Right ventricle myocardium superior (tissue), 1 donor: ENCODE data around the gene CD52. TPM values are rescaled to one million over a fixed set of nuclear protein-coding genes. Genes with fewer than 3 reads are reported as not detected.
"Not testable (repeated sequence)": the region's sequence is repeated elsewhere in the genome, so short reads cannot be mapped to it uniquely, and the experiment has no call there.

Experiments
- ATAC-seq: fragments of 200-7000 bp; cut with Tn5 transposase; one replicate; pipeline ENCODE4 v1.9.1; 2020; ENCODE audit warnings: mild to moderate bottlenecking; ENCODE audit not compliant: poor library complexity
- DNase-seq: peaks from one replicate; pipeline ENCODE4 v3.0.0-alpha.2; 2020
- intact Hi-C: fragments of 100-400 bp; cut with DNase I; formaldehyde crosslinking; loops from one replicate; pipeline ENCODE4 v1.11.2; 2022
- total RNA-seq: library from RNA; stranded (reverse); fragmentation: NEBNext Ultra II Directional; extraction: Animal tissue kit (Norgen Biotek cat#: 25700); gene quantifications from one replicate; pipeline ENCODE4 v1.2.1, GENCODE V29; 2021
- donor health status: DM: no; HTN: yes; CAD: no; lungs with severe emphysema.

CD52 gene
- total RNA-seq, 1 donor from 2014 or later, result 4.4 TPM

DNA sequence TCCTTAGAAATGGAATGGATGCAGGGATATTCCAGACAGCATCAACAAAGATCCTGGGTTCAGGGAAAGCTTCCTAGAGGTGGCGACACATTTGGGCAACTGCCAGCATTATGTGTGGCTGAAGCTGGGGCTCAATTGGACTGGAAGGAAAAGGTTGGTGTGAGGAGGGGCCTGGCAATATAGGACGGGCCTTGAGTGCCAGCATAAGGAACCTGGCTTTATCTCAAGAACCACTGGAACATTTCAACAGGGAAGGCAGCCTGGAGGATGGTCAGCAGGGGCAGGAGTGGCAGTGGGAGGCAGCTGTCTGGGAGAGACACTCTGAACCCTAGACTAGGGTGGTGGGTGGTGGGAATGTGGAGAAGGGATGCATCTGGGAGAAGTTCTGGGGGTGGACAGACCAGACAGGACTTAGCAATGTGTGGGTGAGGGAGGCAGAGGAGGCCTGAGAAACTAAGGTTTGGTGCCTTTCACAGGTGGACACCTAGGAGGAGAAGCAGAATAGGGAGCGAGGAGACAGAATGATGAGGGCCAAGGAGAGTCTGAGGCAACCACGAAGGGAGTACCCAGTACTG lies 34.4 kb upstream of the CD52 start:
- DNase-seq (no peak), ATAC-seq (no peak)
- intact Hi-C loops, result loop anchor here (10.0 kb wide), 1 partner anchor 81 kb away; no protein-coding TSS in a partner anchor

DNA sequence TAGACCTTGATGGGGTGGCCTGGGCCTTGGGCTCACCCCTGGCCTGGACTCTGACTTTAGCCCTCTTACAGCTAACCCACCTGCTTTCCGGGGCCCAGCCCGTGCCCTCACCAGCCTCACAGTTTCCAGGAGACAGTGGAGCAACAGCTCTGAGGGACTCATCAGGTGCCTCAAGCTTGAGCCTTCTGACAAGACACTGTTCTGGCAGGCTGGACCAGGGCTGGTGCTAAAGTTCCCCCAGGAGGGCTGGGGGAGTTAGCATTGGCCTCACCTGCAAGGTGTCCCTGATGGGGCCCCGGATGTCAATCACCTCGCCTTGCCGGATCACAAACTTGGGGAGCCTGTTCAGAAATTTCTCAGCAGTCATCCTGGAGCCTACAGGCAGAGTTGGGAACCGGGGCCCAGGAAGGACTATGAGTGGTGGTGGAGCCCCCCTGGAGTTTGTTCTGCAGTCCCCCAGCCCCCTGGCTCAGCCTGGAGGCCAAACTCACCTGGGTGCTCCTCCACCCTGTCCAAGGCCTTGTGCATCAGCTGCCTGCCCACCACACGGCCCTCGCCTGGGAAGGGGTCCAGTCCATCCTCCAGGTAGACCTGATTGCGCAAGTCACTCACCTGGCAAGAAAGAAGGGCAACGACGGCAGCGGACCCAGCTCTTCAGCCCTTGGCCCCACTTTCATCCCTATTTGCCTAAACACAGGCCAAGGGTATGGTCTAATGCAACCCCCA lies 33.7 kb upstream of the CD52 start:
- intact Hi-C loops, result loop anchor here (10.0 kb wide), 1 partner anchor 81 kb away; no protein-coding TSS in a partner anchor
- DNase-seq (no peak), ATAC-seq (no peak)

DNA sequence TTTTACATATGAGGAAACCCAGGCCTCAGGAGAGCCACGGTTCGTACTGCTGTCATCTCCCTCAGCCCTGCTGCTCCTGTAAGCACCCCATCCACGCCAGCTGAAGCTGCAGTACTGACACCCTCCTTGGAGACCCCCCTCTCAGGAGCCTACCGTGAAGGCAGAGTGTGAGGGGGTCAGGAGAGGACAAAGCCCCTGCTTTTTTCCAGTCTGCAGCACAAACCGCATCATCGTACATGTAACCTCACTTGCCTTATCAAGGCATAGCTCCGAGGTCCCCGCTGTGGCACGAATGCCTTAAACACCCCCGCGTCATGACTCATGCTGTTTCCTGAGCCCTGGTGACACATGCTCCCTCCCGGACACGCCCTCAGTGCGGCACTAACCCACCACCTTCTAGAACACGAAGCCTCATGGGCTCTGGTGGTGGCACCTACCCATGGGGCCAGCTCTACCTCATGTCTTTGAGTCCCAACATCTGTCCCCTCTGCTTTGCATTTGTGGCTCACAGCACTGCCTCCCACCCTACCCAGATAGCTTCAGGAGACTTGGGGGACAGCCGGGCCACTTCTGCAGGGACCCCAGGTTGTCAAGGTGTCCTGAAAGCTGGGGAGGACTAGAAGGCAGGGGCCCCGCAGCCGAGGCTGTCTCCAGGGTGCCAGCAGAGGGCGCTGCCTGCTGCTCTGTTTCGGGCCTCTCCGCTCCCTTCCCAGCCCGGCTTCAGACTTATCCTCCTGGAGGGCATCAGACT lies 33.0 kb upstream of the CD52 start:
- ATAC-seq, result peak; percentile 34
- DNase-seq, result peak; percentile 81
- intact Hi-C loops, result loop anchor here (10.0 kb wide), 1 partner anchor 80 kb away; no protein-coding TSS in a partner anchor

DNA sequence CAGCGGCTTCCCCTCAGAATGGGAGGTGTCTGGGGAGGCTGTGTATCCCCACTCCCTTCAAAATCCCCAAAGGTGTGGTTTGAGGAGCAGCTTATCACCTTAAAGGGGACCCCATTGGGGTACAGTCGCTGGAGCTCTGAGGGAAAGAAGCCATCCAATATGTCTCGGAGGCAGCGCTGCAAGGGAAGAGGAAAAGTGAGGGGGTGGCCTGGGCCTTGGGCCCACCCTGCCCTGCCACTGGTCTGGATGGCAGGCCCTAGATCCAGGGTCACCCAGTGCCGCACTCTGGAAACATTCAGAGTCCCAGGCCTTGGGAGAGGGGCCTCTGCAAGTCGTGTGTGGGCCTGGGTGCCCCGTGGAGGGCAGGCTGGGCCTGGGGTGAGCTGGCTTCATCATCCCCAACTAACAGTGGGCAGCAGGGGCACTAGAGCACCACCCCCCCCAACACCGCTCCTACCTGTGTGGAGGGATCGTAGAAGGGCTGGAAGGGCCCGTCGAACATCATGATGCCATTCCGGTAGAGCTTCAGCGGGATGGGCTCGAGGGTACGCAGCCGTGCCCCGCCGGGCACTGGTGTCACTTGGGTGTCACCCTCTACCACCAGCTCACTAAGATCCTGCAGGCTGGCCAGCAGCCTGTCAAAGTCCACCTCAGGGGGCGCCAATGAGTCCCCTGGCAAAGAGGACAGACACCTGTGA lies 32.2 kb upstream of the CD52 start:
- DNase-seq, result peak; percentile 61
- intact Hi-C loops, result loop anchor here (10.0 kb wide), 1 partner anchor 79 kb away; no protein-coding TSS in a partner anchor
- ATAC-seq, result no peak

DNA sequence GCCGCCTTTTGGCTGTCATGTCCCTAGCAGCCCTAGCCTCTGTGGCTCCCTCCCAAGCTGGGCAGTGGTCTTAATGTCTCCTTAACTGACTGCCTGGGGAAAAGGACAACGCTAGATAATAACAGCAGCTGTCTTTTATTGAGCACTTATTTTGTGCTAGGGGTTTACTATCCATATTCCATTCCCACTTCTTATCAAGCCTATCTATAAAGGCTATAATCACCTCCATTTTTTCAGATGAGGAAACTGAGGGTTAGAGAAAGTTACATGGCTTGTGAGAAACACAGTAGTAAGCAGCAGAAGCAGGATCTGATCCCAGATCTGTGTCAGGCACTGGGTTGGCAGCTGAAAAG lies 31.7 kb upstream of the CD52 start:
- DNase-seq, result no peak
- intact Hi-C loops, result loop anchor here (10.0 kb wide), 1 partner anchor 79 kb away; no protein-coding TSS in a partner anchor
- no peak for ATAC-seq

DNA sequence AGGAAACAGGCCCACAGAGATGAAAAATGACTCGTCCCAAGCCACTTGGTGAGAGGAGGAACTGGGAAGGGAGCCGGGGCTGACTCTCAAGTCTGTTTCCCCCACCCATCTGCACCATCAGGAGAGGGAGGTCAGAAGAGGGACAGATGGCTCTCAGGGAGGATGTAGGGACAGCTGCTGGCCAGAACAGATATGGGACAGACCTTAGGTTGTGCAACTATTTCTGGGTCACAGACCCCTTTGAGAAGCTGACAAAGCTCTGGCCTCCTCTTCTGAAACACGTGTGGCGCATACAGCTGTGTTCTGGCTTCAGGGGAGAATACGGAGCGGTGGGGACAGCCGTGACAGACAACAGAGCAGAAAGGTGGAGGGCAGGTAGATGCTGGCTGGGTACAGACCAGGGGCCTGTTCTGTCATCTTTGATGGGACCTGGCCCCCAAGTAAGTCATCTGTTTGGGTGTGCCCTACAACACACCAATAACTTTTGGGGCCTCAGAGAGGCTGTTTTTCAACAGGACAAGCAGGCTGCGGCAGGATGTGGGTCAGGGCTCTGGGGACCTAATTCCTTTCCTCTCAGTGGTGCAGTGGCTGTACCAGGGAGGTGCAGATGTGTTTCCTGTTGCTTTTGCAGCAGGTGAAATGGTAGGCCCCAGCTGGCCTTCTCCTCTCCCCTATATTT lies 30.6 kb upstream of the CD52 start:
- DNase-seq (peak; percentile 73), ATAC-seq (peak; percentile 55)
- intact Hi-C loops, result loop anchor here (10.0 kb wide), 1 partner anchor 78 kb away; no protein-coding TSS in a partner anchor

DNA sequence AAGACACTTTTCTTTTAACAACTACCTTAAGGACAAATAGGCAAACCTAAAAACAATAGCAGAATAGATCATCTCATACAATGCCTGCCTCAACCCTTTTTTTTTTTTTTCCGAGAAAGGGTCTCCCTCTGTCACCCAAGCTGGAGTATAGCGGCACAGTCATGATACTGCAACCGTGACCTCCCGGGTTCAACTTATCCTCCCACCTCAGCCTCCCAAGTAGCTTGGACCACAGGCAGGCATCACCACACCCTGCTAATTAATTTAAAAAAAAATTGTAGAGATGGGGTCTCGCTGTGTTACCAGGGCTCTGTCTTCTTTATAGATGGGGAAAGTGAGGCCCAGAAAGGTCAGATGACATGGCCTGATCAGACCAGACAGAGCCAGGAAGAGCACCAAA lies 29.9 kb upstream of the CD52 start:
- ATAC-seq, result no peak
- DNase-seq, result no peak
- intact Hi-C loops, result loop anchor here (10.0 kb wide), 1 partner anchor 77 kb away; no protein-coding TSS in a partner anchor

DNA sequence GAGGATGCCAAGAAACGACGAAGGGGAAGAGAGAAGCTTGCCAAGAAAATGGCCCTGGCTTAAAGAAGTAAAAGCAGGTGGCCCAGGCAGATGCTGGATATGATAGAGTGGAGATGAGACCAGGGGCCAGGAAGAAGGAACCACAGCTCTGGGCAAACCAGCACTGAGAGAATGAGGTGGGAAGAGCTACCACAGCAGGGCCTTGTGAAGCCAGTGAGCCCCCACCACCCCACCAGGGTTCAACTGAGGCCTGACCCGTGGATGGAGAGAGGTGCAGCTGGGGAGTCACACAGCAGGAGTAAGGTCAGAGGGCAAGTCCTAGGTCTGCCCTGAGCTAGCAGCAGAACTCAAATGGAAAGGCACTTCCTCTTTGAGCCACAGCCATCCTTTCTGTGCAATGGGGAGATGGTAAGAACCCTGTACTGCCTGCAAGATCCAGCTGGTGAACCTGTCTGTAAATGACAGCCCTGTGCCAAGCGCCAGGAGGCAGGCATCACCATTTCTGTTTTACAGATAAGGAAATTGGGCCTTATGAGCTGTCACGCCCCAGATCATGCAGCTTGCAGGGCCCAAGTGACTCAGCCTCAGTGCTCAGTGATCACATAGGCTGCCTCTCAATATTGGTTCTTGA lies 29.3 kb upstream of the CD52 start:
- DNase-seq (no peak), ATAC-seq (no peak)
- intact Hi-C loops, result loop anchor here (10.0 kb wide), 1 partner anchor 76 kb away; no protein-coding TSS in a partner anchor

DNA sequence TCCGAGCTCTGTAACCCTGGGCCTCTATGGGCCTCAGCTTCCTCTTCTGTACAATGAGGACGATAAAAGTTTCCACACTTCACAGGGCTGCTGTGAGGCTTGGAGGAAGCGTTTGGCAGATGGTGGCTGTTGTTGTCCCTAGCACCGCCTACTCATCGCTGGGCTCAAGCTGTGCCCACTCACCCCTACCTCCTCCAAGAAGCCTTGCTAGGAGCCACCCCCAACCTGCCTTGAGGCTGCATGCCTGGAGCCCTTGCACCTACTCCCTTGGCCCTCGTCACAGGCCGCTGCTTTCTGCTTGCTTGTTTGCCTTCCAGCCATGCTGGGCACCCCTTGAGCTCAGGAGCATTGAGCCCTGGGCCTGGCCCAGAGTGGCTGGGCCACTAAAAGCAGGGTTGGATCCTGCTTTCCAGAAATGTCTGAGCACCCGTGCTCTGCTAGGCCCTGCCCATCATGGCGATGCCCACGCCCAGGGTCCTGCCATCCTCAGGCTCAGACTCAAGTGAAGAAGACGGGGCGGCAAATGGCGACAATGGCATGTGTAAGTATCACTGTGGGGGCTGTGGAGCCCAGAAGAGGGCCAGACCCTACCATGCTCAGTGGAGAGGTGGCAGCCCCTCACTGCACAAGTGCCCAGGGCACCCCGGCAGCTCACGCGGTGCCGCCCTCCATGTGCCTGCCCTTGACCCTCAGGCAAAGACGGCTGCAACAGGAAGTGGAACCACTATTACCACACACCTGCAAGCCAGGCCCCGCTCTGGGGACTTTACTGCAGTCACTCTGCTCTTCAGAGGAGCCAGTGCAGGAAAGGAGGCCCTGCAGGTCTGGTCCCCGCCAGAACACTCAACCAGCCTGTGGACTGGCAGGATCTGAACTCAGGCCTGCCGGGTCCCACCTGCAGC lies 28.3 kb upstream of the CD52 start:
- peak; percentile 3 for ATAC-seq
- intact Hi-C loops, result loop anchor here (10.0 kb wide), 1 partner anchor 75 kb away; no protein-coding TSS in a partner anchor
- peak; percentile 67 for DNase-seq

DNA sequence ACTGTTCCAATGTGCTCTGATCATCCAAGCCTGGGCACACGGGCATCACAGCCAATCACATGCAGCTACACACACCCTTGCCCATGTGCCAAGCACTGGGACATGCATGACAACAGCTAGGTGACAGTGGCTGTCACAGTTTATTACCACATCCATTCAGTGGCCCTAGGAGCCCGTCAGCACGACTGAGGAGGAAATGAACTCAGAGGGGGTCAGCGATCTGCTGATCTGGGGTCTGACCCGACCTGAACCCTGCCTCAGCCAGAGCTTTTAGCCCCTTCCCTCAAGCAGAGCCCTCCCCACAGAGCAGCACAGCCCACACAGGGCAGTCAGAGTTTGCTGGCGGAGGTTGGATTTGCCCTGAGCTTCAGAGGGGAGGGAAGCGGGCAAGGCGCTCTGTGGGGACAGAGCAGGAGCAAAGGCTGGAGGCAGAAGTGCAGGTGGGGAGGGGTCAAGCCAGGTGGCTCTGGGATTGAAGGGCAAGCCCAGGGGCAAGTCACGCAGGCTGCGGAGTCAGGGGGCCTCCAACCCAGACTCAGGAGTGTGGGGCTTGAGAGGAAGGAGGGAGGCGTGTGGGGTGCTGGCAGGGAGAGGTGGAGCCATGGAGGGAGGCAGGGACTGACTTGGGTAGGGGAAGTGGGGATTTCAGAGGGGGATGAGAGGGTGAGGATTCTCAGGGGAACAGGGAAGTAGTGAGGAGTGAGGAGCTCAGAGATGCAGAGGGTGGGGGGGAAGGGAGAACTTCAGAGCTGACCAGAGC lies 27.5 kb upstream of the CD52 start:
- ATAC-seq, result no peak
- intact Hi-C loops, result no loop called here
- no peak for DNase-seq

DNA sequence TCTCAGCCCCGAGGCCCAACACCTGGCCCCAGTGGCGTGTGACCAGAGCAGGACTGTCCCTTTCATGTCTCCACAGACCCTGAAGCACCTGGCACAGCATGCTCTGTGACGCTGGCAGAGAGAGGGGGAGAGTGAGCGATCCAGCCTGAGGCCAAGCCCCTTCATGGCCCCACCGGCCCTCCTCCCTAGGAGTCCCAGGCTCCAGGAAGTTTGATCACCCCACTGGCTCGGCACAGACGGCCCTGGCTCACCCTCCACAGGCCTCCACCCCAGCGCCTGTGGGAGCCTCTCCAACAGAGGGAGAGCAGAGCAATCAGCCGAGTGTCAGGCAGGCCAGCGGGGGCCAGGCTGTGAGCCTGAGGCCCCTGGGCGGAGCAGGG lies 26.9 kb upstream of the CD52 start:
- intact Hi-C loops, result no loop called here
- DNase-seq (peak; percentile 63), ATAC-seq (no peak)

DNA sequence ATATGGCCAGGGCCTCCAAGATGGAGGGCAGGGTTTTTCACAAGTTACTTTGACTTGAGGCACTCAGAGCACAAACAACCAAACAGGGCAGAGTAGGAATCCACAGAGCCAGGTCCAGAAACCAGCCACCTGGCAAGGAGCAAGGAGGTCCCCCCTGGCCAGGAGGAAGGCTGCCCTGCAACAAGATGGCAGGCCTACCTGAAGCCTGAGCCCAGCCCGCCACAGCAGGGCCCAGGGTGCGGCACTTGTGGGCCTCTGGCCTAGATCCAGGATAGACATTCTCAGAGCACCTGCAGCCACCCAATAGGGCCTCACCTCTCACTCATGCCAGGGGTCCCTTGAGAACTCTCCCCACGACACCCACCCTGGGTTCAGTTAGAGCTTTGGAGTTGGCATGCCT lies 26.3 kb upstream of the CD52 start:
- ATAC-seq, result no peak
- DNase-seq, result no peak
- intact Hi-C loops, result no loop called here

DNA sequence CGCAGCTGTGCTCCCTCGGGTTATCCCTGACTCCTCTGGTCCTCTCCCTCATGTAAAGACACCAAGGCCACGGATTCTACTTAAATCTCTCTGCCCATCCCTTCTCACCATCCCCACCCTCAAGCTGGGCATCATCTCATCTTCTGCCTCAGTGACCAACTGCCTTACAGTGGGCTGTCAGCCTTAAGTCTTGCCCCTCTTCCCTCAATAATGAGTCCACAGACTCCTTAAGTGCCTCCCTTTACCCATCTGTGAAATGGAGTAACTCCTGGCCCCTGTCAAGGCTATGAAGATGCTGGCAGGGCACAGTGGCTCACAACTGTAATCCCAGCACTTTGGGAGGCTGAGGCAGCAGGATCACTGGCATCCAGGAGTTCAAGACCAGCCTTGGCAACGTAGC lies 25.8 kb upstream of the CD52 start:
- intact Hi-C loops, result no loop called here
- DNase-seq (no peak), ATAC-seq (no peak)

DNA sequence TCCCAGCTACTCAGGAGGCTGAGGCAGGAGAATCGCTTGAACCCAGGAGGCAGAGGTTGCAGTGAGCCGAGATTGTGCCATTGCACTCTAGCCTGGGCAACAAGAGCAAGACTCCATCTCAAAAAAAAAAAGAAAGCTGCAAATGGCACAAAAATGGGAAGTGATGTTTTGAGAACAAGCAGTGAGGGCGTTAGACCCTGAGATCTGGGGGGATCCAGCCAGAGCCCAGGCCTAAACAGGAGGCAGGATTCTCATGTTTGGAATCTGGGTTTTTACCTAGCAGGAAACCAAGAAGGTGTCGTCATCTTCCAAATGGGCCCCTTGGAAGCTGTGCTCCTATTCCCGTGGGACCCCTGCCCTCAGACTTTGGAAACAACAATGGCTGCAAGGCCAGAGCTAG lies 25.0 kb upstream of the CD52 start:
- DNase-seq, intact Hi-C loops, ATAC-seq: not testable (repeated sequence)

DNA sequence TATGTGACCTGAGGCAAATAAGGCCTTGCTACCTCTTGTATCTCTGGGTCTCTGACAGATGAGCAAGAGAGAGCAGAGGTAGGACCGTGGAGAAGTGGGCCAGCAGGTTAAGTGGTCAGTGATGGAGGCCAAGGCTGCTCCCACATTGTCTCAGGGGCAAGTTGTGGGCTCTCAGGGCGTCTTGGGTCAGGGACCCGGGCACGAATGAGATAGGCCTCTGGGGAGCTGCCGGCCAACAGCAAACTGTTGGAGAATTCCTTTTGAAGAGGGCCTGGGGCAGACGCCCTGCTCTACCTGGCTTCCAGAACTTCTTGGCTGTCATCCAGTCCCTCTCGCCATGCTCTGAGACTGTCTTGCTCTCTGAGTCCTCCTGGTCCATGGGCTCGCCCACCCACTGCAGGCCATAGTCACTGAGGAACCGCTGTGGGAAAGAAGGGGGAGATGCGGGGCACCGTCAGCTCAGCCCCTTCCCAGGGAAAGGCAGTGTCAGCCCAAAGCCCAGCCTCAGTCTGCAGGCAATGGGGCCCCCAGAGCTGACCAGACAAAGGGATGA lies 23.8 kb upstream of the CD52 start:
- intact Hi-C loops, result no loop called here
- ATAC-seq (no peak), DNase-seq (no peak)
